Glomerular visceral epithelial cell (primary cell): ENCODE results near the gene ONECUT1.

Source experiments
- DNase-seq: peaks from one replicate; pipeline ENCODE4 v3.0.0-alpha.2; 2016; ENCODE audit errors: extremely low spot score

The ONECUT1 gene

DNA sequence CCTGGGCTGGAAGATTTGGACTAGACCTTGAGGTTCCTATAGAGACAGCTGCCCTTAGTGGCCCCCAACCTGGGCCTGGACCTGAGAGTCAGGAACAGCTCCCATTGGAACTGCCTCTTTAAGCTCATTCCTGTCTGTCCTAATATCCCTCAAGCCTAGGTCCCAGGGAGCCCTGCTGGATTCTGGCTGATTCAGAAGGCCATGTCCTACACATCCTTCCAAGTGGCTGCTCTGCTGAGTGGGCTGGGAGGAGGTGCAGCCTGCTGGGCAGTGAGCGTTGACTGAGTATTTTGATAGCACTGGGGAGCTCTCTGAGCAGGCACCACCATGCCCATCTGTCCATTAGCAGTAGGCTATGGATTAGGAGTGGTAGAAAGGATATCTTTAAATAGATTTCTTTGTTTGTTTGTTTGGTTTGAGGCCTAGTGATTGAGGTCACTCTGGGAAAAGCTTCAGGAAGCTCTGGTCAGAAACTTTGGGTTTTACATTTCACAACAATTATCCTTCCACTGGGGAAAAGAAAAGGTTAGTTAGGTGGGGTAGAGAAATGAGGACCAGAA, 56.4 kb downstream of the ONECUT1 start:
- no peak for DNase-seq

DNA sequence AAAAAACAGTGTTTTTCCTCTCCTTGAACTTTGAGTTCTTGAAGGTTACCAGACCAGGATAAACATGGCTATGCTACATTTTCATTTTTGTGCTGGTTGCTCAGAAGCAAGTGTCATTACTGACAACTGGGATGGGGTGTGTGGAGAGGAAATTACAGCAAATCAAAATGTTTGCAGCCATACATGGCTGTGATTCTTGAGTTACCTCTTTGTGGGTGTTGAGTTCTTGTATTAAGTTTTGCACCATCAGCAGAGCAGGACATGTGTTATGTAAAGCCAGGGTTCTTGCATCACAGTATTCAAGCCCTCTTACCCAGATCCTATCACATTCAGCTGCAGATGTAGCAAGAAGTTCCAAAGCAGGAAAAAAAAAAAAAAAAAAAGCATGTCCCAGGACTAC, 57.0 kb downstream of the ONECUT1 start:
- DNase-seq, result no peak

DNA sequence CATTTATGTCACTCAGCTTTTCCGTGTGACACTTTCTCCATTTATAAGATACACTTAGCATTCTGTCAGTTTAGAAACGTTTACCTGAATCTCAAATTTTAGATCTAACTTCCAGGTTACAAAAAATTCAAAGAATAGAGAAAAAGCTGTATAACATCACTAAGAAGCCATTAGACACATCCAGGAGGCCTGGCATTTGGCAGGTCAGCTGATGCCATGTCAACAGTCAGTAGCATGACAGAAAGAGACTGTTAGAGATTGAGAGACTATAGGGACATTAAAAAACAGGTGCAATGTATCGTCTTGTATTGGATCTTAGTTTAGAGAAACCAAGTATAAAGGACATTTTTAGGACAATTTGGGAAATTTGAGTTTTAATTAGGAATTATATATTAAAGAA, 57.6 kb downstream of the ONECUT1 start:
- DNase-seq, result no peak

DNA sequence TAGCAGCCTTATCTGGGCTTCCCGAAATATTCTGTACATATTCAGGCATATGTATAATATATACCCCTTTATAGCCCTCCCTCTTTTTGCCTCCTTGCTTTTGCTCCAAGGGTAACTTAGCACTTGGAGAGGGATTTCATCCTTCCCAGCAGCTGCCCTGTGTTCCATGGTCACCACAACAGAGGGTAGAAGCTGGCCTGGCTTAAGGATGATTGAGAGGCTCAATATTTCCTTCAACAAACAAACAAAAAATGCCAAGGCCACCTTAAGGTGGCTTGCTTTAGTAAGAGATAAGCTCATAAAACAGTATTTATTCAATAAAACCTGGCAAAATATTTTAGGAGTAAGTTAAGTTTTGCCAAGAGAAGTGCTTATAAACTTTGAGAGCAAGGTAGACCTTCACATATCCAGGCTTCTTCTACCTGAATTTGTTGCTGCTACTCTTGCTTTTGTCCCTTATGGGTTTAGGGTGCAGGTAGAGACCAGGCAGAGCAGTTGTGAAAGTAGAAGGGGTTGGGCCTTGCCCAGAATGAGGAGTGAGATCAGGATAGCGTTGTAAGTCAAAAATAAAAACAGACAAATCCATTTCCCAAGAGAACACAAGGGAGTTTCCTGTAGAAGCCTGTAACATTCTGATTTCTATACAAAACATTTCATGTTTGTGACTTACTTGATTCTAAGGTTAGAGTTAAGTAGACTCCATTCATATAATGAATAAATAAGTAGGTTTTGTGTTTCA, 58.2 kb downstream of the ONECUT1 start:
- no peak for DNase-seq

DNA sequence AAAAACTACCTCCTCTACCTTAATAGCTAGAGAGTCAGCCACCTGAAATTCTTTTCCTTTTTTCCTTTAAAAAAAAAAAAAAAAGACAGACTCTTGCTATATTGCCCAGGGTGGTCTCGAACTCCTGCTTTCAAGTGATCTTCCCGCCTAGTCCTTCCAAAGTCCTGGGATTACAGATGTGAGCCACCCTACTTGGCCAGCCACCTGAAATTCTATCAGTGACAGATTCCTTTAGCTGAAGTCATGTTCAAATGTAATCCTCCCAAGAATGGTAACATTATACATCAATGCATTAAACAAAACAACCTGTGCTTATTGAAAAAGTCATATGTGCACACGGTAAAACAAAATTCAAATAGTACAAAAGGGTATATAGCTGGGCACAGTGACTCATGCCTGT, 59.1 kb downstream of the ONECUT1 start:
- no peak for DNase-seq

DNA sequence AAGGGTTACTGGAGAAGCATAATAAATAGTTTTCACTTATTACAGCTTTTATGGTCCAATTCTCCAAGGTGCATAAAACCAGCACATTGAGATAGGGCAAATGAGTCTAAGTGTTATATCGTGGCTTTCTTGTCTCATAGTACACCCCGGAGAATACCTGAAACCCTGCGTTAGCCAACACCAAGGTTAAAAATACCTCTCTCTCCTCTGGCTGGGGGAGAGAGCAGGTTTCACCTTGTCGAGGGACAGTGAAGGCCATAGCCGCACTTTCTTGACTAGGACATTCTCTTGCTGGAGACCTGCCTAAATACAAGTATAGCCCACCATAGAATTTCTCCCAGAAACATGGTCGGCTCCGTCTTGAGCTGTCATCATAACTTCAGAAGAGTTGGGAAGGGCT, 59.5 kb downstream of the ONECUT1 start:
- DNase-seq, result no peak

DNA sequence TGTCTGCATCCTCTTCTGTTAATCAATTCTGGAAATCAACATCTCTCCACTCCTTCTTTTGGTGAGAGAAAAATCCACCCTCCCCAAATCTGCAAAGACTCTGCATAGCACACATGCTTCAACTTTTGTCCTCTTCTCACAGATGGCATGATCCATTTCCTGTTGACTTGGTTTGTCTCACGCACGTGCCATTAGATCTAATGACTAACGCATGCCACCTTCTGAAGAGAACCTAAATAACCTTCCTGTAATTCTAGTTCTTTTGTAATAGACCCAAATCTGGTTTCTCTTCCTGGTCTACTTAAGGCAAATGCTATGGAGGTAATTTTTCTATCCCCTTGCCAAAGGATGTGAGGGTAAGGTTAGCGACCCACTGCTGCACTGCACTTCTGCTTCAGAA, 60.0 kb downstream of the ONECUT1 start:
- DNase-seq, result no peak

DNA sequence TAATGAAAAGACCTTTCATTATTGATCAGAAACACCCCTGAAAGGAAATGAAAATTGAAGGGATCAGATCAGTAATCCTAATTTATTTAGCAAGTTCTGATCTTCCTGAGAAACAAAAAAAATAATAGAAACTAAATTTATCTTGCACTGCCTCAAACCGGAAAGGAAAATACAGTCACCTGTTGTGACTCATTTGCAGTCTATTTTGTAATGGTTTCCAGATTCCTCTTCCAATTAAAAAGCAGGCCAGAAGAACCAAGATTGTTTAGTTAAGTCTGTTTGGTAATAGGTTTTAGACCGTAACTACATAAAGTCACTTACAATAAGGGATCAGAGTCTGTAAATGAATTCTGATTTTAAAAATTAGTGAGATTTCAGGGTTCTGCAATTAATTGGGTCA, 61.2 kb downstream of the ONECUT1 start:
- no peak for DNase-seq

DNA sequence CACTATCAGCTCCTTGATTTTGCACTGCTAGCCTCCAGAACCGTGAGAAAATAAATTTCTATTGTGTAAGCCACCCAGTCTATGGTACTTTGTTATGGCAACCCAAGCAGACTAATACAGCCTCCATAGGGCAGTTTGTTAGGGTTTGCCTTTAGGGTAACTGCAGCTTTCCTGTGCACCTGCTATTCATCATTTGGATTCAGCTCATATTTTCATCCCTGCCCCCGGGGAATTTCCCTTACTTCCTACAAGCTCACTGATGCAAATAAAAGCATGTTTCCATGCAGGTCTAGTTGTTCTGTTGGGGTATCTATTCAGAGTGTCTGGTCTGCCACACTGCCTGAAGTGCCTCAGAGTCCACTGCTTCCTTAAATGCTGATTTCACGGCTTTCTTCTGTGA, 62.3 kb downstream of the ONECUT1 start:
- peak; percentile 20 for DNase-seq

DNA sequence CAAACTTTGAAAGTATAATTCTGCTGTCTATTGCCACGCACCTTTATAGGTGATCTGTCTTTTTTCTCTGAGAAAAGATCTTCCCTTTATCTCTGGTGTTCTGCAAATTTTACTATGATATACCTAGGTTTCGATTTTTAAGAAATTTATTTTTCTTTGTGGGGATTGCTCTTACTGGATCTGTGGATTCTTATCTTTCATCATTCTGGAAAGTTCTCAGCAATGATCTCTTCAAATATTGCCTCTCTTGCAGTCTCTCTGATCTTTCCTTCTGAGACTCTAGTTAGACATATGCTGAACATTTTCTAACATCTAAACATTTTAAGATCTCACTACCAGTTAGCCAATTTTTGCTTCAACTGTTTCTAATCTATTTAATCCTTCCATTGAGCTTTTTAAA, 63.9 kb downstream of the ONECUT1 start:
- no peak for DNase-seq

DNA sequence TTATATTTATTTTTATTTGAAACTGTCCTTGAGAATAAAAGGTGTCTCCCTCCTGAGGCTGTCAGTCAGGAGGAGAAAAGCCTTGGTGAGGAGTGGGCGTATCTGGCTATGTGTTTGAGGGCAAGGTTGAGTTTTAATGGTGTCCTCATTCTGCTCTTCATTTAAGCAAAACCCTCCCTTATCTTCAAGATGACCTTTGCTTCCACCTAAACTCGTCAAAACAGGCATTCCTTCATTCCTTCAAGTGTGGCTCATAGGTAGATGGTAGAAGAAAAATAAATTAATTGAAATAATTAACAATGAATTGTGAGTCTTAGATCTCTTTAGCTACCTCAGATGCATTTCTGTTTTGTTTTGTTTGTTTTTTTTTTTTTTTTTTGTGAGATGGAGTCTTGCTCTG, 71.6 kb downstream of the ONECUT1 start:
- DNase-seq, result no peak

DNA sequence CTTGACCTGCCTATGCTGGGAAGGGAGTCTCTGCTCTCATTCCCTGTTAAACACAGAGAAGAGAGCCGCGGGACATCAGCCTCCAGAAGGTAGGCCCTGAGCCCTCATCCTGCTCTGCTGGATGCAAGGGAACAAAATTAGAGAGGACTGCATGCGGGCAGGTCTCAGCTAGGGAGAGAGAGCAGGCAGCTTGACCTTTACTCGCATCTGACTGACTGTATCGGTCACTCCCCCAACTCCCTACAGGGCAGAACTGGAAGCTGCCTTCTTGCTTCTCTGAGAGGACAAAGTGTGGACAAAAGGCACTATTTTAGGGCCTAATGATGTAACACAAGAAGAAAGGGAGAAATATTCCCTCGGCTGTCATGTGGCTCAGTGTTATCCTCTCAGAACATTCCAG, 72.2 kb downstream of the ONECUT1 start:
- no peak for DNase-seq

DNA sequence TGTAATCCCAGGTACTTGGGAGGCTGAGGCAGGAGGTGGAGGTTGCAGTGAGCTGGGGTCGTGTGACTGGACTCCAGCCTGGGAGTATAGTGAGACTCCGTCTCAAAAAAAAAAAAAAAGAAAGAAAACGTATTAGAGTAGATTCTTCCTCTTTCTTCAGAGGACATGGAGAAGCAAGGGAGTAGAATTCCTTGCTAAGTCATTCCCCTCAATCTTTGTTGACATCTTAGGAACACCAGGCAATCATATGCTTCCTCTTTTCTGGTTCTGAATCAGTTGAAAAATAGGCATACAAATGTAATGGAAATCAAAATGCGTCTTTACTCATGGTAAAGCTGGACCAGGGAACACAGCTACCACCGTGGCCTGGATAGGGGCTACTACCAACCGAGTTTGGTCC, 72.7 kb downstream of the ONECUT1 start:
- no peak for DNase-seq

DNA sequence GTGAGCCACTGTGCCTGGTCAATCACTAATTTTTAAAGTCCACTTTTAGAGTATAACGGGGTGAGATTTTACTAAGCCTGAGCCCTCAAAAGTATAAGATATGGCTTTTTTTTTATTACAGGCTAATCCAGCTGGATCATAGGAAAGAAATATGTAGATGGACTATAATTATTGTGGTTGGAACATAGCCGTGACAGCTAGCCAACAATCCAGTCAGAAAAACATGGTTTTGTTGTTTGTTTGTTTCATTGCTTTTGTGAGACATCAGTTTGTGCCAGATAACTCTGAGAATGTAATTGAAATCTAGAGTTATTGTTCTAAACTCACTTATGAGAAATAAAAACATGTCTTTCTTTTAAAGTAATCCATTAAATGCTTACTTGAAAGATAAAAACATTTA, 73.6 kb downstream of the ONECUT1 start:
- DNase-seq, result no peak

DNA sequence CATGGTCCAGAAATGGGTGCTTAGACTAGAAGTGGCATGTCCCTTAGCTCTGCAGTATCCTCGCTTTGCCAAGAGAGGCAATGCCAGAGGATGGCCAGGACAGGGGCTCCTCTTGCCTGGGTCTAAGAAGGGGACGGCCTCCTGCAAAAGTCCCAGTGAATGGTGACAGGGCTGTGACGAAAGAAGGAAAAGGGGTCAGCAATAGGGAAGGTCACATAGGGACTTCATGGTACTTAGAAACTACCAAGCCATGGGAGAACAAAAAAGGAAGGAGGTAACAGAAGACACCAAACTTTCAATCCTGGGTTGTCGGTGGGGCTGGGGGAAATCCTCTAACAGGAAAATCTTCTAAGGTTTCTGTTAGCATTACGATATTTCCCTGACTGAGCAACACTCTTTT, 74.7 kb downstream of the ONECUT1 start:
- no peak for DNase-seq

DNA sequence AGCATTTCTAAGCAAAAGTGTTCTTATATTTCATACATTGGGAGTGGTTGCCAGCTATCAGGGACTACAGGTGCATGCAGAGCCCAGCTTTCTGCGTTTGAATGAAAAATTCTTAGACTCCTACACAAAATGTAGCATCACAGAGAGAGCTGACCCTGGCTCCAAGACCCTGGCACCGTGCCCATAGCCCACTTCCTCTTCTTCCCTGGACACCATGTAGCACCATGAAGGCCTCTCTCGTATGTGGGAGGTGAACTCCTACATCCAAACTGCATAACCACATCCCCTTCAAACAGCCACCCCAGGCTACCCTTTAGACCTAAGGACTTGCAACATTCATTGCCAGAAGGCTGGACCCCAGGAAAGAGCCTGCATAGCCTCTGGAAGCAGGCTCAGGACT, 75.2 kb downstream of the ONECUT1 start:
- no peak for DNase-seq

DNA sequence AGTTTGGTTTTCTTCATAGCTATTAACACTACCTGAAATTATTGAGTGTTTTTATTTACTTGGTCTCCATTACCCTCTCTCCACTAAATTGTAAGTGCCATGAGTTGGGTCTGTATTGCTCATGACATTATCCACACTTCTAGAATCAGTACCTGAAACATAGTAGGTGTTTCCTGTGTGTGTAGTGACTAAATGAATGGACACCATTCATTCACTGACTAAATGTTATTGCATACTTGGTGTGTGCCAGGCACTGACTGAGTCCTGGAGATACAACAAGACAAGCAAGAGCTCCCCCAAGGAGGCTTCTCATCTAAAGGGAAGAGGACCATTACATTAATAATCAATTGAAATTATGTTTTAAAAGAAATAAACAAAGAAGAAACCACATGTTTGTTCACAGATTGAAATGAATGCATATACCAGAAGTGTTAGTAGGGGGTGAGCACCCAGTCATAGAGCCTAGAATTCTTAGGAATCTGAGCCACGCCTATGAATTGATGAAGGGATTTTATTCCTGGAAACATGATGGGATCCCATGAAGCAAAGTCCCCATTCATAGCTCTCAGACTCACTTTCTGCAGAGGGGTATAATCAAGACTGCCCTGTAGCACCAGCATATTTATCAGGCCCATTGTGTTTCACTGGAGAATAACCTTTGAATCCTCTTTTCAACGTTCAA, 79.3 kb downstream of the ONECUT1 start:
- no peak for DNase-seq

DNA sequence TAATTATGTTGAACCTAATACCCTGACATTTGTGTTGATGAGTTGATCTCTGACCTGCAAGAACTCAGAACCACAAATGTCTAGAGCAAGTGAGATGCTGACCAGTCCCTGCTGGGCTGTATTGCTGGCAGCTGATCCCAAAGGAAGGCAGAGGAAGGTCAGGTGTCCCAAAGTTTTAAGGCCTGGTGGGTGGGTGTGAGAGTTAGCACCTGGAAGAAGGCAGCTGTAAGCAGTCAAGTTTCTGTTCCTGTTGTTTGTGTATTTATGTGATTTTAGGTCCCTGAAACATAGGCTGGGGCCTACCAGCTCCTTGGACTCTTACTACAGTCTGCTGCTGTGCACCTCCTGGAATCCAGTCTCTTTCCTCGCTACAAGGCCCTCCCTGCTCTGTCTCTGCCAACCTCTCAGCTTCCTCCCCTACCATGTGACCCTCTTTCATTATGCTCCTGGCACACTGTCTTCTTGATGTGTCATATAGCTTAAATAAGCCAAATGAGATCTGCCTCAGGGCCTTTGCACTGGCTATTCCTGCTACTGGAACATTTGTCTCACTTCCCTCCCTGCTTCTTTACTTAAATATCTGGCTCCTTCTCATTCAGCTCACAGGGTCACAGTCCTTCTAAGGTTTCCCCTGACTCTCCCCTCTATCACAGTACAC, 80.0 kb downstream of the ONECUT1 start:
- DNase-seq, result no peak

DNA sequence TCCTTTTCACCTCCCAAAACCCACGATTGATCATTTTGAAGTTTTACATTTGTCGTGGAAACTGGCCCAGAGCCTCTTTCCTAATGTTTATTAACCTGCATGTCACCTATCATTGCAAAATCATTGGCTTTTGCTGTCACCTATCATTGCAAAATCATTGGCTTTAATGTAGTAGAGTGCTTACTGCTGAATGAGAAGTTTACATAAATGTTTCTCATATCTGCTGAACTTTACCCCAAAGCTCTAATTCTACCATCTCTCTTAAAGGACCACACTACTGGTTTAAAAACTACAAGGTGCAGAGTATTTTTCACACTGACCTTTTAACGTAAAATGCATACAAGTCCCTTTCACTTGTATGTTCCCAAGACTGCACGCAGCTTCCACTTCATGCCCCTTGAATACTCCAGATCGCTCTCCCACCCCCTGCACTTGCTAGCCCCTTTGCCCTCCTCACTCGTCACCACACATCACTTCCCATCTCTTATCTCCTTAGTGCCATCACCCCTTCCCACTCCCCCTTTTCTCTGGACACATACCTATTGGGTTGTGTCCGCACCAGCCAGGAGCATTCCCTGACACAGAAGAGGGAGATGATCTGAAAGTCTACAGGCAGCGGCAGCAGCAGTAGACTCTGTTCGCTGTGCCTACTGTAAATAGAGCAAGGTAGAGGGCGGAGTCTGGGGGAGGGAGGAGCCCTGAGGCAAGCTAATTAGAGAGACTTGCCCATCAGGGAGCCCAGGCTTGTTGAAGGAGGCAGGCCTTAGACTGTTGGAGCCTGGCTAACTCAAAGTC, 80.8 kb downstream of the ONECUT1 start:
- DNase-seq, result no peak
